Stimulated activated CD8-positive, alpha-beta memory T cell treated with anti-CD3 and anti-CD28 coated beads, Interleukin-15, amount 100 ng/mL, for 48 hours (primary cell): ENCODE data around the gene IL21.
"Not testable (repeated sequence)": the region's sequence is repeated elsewhere in the genome, so short reads cannot be mapped to it uniquely, and the experiment has no call there.

ENCODE experiments used
- DNase-seq, 2 donors: peaks; one replicate each; pipeline ENCODE4 v3.0.0-alpha.2; 2020; ENCODE audit warnings: low read depth in 2 of 2

Gene IL21

GRCh38 chr4:122621016-122621507 lies at the start of gene IL21:
IL21 (minus strand) TSS chr4:122621066; CDS start chr4:122621011, 55 bp downstream.
- no peak for DNase-seq

- no peak for DNase-seq
Observed at GRCh38 chr4:122669911-122670738, 49.3 kb upstream of the IL21 start.

- no peak for DNase-seq
Observed at GRCh38 chr4:122668241-122668640, 47.4 kb upstream of the IL21 start.

DNA sequence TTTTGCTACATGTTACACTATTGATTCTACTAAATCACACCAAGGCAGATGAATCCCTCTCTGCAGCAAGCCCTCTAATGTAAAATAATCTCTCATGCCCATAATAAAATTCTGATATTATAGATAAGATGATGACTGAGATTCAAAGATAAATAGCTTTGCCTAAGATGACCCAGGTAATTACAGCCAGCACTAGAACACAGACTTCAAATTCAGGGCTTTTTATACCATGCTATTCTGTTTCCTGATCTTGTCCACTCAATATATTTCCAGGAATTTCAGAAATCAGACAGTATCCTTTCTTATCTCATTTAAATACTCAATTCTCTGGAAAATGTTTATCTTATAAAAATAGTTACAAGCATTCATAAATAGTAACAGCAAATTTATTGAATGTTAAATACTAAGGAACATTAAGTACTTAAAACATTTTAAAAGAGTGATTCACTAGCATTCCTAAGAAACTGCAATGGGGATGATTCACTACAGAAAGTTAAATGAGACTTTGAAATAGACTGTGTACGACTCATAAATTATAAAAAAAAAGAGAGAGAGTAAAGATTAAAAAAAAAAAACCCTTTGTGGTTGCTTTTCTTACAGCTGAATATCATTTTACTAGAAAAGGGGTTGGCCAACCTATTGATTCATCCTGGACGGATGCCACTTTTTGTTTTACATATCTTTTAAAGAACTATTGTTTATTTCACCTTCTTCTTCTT lies 45.8 kb upstream of the IL21 start:
- DNase-seq: no peak

DNA sequence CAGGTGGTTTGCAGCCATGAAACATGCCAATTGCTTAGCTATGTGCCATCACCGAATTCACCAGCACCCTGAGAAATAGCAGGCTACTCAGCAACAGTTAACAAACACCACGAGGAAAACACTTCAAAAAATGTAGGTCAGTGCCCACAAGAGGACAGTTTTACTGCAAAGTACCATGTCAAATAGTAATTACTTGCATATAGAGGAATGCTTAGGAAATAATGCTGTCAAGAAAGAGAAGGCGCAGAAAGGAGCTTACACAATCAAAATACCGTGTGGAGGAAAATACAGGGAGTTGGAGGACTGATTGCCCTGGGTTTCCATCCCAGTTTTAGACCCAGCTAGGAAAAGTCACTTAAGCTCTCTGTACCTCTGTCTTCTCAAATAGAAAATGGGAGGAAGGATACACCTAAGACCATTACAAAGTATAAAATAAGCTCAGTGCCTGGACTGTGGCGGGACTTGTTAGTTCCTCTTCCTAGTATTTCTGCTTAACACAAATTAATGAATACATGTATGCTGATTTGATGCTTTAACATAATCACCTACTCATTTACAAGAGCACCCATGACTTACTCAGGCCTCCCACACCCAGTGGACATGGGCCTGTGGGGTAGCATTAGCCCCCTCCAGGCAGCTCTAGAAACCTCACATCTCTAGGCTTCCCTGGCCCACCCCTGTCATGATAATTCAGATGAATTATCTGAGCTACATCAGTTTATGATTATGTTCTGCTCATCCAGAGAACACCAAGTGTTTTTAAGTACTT lies 44.5 kb upstream of the IL21 start:
- DNase-seq: no peak

DNA sequence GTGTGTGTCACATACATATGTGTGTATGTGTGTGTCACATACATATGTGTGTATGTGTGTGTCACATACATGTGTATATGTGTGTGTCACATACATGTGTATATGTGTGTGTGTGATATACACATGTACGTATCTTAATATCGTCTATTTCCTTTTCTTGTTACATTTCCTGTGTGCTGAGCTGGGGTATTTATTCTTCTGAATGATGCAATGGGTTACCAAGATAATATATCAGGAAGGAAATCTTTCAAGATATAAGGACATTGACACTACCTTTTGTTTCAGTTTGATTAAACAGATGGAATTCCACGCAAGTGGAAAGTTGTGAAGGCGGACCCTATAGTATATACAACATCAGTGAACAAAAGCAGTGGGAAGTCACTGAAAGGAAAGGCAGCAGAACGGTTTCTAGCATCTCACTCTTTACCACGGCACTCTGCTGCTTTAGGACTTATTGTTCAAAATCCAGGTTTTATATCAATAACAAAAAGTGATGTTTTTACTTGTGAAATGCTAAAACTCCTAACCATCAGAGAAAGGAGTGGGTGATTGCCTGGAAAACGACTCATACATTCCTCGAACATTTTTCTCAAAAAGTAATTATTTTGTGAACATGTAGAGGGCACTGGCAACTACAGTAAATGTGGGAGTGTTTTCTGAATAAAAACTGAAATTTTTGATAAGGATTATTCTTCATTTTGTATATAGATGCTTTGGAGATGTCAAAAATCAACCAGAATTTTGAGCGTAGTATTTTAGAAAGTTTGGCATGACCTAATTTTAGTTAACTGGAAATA lies 43.1 kb upstream of the IL21 start:
- DNase-seq: no peak

DNA sequence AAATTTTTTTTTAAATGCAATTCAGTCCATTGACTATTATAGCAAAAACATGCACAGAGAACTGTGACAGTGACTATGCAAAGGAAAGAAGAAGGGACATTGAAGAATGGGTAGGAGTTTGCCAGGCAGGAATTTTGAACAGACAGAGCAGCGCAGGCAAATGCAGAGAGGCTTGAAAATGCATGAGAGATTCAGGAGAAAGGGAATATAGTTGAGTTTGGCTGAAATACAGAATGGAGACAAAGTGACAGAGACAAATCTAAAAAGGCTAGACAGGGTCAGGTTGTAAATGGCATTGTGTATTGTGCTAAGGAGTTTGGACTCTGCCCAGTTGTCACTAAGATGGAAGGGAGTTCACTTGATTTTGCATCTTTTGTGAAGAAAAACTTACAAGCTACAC lies 42.4 kb upstream of the IL21 start:
- no peak for DNase-seq

- DNase-seq: no peak
Observed at GRCh38 chr4:122662701-122663100, 41.8 kb upstream of the IL21 start.

- no peak for DNase-seq
Observed at GRCh38 chr4:122661176-122662160, 40.6 kb upstream of the IL21 start.

DNA sequence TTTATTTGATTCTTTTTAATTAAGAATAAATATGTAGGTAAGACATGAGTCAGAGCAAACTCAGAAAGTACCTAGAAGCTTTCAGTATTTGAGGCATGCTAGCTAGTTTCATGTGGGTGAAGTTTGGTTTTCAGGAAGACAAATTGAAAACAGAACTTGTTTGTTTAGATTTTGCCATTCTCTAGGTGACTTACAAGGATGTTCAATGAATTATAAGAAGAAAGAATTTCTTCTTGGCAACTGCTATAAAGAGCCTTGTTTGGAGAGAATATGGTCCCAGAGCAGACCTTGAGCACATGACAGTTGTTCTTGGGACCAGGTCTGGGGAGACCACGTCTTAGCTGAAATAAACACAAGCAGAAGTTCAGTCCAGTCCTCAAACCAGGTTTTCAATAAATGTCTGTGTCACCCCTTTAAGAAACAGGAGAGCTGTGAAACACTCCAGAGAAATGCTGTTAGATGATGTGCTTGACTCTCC lies 38.0 kb upstream of the IL21 start:
- DNase-seq: no peak

DNA sequence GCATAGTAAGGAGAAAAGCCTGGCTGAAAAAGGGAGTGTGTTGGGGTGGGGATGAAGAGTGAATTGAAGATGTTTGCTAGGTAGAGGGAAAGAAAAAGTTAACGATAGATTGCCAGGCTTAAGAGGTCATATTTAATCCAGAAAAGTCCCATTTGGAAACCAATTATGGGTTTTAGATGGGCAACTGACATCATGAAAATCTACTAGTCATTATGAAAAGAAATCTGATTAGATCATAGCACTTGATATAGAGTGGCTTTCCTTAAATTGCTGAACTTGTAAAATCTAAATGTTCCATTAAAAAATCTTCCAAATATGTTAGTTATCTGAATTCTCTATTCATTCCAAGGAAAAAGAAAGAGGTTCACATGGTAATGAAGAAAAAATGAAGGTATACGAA lies 37.5 kb upstream of the IL21 start:
- no peak for DNase-seq

DNA sequence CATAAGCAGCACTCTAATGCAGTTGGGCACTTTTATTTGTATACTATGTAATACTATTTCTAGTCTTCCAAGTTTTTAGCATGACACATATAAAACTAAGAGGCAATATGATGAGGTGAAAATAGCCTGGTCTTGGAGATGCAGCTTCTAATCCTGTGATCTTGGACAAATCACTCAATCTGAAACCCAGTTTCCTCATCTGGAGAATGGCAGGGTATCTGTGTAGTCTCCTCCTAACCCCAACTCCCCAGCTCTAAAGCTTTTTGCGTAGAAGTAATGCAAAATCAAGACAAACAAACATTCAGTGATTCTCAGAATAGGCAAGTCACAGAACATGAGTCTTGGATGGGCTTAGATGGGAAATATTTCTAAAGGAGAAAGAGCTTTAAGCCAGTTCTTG lies 36.7 kb upstream of the IL21 start:
- DNase-seq: no peak

- not testable (repeated sequence) for DNase-seq
Observed at GRCh38 chr4:122656583-122656982, 35.7 kb upstream of the IL21 start.

DNA sequence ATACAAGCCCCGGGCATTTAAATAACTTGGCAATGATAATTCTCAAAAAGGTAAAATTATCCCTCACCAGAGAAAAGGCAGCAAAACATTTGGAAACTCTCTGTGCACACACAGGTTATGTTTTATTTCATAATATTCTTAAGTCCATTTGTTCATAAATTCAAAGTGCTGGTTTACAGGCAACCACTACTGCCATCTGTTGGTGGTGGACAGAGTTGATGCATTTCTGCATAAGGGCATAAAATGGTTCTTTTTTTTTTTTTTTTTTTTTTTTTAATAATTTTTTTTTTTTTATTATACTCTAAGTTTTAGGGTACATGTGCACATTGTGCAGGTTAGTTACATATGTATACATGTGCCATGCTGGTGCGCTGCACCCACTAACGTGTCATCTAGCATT lies 31.5 kb upstream of the IL21 start:
- peak in 1 of 2 donors; percentile 16 for DNase-seq

DNA sequence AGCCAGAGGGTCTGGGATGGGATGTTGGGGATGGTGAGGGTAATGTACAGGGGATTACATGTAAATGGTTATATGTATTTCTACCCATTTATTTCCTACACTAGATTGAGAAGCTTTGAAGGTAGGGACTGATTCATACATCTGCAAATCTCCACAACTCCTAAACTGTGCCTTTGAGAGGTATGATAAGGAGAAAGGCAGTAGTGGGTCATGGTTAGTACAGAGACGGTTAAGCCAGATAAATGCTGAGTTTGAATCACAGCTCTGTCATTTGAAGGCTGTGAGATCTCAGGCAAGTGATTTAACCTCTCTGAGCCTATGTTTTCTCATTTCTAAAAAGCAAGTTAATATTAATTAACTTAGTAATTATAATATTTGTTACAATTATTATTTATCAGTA lies 29.3 kb upstream of the IL21 start:
- DNase-seq: no peak

DNA sequence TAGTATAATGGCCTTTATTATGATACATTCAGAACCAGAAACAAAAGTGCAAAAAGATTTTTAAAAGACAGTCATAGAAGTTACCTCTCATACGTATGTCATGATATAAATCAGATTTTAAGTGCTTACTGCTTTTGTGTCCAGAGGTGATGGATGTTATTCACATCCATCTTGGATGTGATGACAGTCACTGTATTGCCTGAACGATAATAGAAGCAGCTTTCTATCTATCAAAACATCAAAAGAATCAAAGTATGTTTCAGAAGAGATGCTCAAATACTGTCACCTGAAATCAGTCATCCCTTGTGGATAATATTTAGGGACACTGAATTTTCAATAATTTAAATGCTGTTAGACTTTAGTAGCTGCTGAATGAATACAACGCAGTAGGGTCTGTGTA lies 26.8 kb upstream of the IL21 start:
- DNase-seq: no peak

- no peak for DNase-seq
Observed at GRCh38 chr4:122643257-122643656, 22.4 kb upstream of the IL21 start.

GRCh38 chr4:122639181-122639580 lies 18.3 kb upstream of the IL21 start:
- DNase-seq: no peak

- DNase-seq: no peak
Observed at GRCh38 chr4:122636697-122637096, 15.8 kb upstream of the IL21 start.

GRCh38 chr4:122635205-122635604 lies 14.3 kb upstream of the IL21 start:
- no peak for DNase-seq
